ENCODE measurements around the gene ENAH.
"Not testable (repeated sequence)": the region's sequence is repeated elsewhere in the genome, so short reads cannot be mapped to it uniquely, and the experiment has no call there.

ENAH gene

GRCh38 chr1:225520587-225521227 lies 132.2 kb downstream of the ENAH start:
- DNase-seq: no peak

DNA sequence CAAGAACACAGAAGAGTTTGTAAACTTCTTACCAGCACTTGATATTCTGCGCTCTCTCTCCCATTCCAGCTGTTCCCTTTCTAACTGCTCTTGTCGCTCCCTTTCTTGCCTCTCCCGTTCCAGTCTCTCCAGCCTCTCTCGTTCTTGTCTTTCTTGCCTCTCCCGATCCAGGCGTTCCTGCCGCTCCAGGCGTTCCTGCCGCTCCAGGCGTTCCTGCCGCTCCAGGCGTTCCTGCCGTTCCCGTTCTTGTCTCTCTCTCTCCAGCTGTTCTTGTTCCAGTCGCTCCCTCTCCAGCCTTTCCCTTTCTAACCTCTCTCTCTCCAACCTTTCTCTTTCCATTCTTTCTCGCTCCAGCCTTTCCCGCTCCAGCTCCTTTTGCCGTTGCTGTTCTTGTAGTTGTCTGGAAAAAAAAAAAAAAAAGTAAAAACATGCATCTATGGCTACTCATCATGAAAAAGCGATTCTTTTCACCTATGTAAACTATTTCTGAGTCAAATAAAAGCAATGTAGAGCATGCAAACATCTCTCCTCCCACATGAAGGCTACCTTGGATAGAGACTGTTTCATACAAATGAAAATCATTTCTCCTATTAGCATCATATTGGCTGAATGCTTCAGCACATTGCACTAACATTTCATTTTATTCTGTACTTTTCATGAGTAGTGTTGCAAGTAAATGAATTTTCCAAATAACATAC lies 133.6 kb downstream of the ENAH start:
- peak; percentile 1 for DNase-seq

- no peak for DNase-seq
Measured at GRCh38 chr1:225517697-225518096, 135.2 kb downstream of the ENAH start.

DNA sequence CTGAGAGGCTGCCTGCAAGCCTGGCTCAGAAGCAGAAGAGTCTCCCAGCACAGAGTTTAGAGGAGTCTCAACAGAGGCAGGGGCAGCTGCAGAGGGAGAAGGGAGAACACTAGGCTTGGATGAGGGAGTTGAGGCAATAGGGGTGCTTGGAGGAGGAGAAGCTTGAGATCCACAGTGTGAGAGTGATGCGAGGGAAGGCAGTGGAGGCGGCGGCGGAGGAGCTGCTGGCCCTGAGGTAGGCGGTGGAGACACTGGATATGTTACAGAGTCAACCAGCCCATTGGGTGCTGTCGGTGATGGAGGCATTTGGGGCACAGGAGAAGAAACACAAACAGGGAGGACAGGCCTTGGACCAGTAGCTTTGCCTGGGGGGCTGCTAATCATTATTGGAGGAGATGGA lies 135.7 kb downstream of the ENAH start:
- DNase-seq: no peak

DNA sequence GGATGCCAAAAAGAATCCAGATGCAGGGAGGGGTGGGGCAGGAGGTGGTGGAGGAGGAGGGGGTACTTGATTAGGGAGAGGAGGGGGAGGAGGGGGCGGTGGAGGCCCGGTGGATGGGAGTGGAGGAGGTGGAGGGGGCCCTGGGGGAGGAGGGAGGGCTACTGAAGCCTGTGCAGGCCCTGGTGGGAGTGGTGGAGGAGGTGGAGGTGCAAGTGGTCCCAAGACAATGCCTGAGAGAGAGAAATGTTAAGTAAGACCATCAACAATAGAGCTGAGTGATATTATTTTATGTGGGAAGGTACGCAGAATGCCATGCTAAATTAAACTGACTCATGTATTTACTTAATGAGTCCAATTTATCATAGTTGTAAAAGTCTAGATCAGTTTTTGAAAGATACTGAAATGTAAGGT lies 138.2 kb downstream of the ENAH start:
- DNase-seq: no peak

GRCh38 chr1:225513576-225513975 lies 139.3 kb downstream of the ENAH start:
- not testable (repeated sequence) for DNase-seq

DNA sequence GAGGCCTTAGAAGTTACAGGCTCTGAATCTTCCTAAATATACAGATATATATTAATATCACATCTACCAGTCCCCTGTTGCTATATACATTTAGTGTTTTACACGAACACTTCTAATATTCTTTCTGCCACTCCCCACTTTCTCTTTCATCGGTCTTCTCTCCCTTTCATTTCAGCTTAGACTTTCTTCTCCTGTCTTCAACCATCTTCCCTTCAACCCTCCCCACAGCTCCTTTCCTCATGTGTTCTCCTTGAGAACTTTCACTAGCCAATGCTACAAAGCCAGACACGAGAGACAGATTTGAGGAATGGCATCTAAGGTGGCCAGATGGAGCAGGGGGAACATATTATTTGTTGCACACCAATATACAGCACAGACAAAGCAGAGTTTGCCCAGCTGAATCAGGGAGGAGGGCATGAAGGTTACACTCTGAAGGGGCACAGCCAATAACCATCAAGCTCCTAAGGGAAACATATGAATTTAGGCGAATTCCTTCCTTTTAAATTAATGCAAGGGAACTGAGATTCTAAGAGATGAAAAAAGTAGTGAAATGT lies 141.0 kb downstream of the ENAH start:
- DNase-seq: no peak

DNA sequence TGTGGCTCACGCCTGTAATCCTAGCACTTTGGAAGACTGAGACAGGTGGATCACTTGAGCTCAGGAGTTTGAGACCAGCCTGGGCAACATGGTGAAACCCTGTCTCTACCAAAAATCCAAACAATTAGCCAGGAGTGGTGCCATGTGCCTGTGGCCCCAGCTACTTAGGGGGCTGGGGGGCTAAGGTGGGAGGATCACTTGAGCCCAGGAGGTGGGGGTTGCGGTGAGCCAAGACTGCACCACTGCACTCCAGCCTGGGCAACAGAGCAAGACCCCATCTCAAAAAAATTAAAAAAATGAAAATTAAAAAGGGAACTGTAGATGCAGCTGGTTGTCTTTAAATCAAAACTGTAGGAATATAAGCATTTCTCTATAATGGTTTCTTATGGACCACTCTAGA lies 142.2 kb downstream of the ENAH start:
- DNase-seq: not testable (repeated sequence)

DNA sequence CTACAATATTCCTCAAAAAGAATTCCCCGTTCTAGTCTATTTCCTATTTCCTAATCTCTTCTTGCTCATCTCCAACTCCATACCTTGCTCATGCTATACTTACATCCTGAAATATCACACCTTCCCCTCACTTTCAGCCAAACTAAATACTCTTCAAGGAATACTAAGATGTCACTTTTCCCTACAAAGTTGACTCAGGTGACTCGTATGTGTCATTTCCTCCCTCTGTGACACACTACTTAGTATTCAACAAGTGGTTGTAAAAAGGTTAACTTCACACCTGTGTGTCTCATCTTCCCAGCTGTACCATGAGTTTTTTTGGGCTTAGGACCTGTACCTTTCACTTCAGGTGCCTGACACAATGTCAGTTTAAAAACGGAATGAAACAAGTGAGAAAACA lies 143.2 kb downstream of the ENAH start:
- DNase-seq: no peak

DNA sequence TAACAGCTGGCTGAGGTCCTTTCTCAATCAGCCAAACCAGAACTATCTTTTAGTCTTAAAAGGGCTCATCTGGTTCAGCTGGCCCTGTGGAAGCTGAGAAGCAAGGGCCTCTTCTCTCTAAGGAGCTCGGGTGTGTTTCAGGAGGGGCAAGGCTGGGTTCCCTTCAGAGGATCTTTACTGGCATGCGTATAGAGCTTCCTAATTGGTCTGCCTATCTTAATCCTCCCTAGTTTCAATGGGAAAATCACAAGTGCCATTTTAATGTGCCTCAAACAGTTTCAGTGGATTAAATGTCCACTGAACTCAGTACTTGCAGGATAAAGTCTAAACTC lies 143.6 kb downstream of the ENAH start:
- no peak for DNase-seq

- peak; percentile 96 for DNase-seq
Measured at GRCh38 chr1:225508538-225509375, 144.2 kb downstream of the ENAH start.

DNA sequence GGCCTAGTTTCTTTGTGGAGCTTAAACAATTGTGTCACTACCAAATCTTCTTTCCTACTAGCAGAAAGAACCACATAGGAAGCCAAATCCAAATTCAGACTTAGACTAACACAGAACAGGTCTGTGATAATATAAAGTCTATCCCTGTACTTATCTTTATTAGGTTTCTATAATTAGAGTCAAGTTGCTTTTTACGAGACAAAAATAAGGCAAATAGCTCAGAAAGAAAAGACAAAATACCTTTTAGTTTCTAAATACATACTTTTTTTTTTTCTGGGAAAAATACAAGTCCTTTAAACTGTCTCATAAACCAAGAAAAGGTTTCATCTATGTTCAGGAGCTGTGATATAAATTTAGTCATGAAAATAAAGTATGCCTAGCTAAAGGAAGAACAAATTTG lies 146.2 kb downstream of the ENAH start:
- DNase-seq: no peak

DNA sequence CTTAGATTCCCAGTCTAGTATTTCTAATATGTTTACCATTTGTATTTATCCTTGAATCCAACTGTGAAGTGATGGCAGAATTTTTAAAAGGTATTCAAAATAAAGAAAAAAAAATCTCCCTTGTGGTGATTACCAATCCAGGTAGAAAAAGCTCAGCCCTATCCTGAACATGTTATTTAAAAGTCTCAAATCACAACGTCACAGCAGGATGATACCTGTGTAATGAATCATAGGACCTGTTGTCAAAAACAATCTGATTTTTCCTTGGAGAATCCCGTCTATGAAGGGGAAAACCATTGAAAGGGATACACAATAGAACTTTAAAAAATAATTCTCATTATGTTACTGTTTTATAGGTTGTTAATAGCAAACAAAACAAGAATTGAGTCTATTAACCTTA lies 148.1 kb downstream of the ENAH start:
- DNase-seq: no peak

DNA sequence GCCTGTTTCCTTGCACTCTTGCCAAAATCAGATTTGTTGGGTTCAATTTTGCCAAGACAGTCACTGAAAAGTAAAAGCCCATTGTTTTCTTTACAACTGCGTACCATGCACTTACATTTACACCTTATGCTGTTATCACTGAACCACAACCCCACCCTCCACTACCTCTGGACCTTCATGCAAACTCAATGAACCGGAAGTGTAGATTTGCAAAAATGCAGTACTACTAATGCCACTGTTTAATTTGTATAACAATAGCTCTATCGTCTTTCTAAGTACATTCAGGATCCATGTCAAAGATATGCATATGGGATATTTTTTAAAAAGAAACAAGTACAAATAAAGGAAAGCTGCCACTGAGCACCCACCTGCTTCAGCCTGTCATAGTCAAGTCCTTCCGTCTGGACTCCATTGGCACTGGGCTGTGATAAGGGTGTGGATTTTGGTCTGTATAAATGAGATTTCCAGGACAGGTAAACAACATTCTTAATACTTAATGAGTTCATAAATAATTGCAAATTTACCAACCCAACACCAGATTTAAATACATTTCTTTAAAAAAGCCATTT lies 152.2 kb downstream of the ENAH start:
- DNase-seq: no peak

GRCh38 chr1:225498549-225499136 lies 154.3 kb downstream of the ENAH start:
- no peak for DNase-seq

DNA sequence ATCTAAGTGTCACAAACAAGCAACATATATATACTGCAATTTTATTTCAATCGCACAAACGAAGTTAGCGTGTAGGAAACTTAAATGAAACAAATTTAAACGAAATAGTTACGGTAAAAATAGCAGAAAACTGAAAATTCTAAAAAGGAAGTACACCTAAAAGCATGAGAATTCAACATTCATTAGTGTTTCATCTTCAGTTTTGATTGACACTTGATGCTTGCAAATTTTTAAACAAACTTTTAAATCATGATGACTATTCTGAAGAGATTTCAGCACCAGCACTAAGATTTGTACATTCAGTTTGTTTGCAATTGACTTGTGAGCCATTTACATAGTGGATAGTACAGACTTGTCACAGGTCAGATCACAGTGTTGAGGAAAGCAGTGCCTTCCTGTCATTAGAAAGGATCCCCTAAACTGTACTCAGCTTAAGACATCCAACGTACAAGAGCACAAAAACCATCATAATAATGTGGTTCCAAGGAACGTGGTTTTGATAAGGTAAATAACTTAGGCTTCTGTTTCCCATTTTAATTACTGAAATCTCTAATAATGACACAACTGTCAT lies 158.0 kb downstream of the ENAH start:
- no peak for DNase-seq

GRCh38 chr1:225493591-225494246 lies 159.2 kb downstream of the ENAH start:
- no peak for DNase-seq

DNA sequence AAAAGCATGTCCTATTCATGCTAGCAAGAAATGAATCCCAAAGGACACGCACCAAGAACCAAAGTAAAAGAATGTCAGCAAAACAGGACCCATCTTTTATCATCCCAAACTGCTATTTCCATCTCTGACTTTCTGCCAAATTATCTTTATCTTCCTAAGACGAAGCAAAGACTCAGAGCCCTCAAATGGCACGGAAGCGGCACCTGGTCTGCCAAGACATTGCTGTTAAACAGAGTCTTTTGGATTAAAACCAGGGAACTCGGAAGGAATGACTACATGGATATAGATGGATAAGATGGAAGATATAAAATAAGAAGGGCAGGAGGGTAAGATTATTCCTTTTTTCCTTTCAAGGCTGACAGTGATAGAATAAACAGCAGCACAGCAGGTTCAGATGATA lies 164.2 kb downstream of the ENAH start:
- DNase-seq: no peak

- DNase-seq: no peak
Measured at GRCh38 chr1:225486856-225487255, 166.1 kb downstream of the ENAH start.

DNA sequence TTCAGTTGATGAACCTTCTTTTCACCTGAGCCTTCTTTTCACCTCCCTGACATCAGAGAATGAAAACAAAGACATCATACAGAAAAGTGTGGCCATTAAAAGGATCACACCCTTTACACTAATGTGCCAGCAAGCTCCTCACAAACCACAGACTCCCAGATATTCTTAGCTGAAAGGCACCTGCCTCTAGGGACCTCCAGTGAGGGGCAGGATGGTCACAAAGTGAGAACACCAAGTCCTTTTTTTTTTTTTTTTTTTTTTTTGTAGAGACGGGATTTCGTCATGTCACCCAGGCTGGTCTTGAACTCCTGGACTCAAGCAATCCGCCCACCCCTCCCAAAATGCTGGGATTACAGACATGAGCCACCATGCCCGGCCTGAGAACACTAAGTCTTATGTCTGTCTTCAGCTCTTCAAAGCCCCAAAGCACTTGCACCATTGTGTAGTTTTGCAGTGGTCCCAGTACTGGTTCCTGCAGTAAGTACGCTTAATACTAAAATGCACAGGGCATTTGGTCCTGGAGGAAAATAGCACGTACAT lies 166.9 kb downstream of the ENAH start:
- DNase-seq: no peak

- no peak for DNase-seq
Measured at GRCh38 chr1:225485226-225485625, 167.7 kb downstream of the ENAH start.

Data from EL (cell line).